Tibial nerve (tissue), 4 donors: ENCODE measurements around the gene GRK1.

Experiments
- EP300 ChIP-seq, 2 donors: sonication (generic); formaldehyde crosslinking; IDR thresholded peaks; one replicate each; pipeline ENCODE4 v1.6.1; 2017; ENCODE audit warnings: antibody characterized with exemption in 2 of 2, mild to moderate bottlenecking in 1 of 2
- POLR2A ChIP-seq, 2 donors: fragments of 450-650 bp; IDR thresholded peaks; one replicate each; pipeline ENCODE4 v1.6.1; 2017; ENCODE audit warnings: antibody characterized with exemption in 2 of 2, mild to moderate bottlenecking in 2 of 2, moderate library complexity in 2 of 2
- TF ChIP-seq, protein P1 (sequence below), 5 experiments: fragments of 200-600 bp in 3 of 5; fragments of 450-650 bp in 2 of 5; sonication (generic) in 3 of 5; IDR thresholded peaks; one replicate each; pipeline ENCODE4 v1.5.1; 2016 to 2019; ENCODE audit warnings: antibody characterized with exemption in 5 of 5, mild to moderate bottlenecking in 3 of 5, moderate library complexity in 2 of 5

DNA sequence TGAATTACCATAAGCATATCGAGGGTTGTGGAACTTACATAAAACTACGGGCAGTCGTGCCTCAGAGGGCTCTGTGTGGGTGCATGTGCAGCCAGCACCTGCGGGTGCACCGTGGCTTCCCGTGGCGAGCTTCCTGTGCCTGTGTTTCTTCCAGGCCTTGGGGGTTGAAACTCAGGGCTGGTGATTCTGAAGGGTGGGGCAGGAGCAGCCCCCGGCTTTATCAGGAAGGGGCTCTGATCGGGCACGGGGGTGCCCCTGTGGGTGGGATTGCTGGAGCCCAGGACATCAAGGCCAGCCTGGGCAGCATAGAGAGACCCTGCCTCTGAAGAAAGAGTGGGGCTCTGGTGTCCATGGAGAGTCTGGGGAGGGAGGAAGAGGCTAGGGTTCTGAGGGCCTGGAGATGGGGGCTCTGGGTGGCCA, 20.1 kb upstream of the GRK1 start:
- TF ChIP-seq, protein P1, sequence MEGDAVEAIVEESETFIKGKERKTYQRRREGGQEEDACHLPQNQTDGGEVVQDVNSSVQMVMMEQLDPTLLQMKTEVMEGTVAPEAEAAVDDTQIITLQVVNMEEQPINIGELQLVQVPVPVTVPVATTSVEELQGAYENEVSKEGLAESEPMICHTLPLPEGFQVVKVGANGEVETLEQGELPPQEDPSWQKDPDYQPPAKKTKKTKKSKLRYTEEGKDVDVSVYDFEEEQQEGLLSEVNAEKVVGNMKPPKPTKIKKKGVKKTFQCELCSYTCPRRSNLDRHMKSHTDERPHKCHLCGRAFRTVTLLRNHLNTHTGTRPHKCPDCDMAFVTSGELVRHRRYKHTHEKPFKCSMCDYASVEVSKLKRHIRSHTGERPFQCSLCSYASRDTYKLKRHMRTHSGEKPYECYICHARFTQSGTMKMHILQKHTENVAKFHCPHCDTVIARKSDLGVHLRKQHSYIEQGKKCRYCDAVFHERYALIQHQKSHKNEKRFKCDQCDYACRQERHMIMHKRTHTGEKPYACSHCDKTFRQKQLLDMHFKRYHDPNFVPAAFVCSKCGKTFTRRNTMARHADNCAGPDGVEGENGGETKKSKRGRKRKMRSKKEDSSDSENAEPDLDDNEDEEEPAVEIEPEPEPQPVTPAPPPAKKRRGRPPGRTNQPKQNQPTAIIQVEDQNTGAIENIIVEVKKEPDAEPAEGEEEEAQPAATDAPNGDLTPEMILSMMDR (IDR thresholded peaks at IDR 0.05) = no peak
- no peak for TF ChIP-seq EP300 (IDR thresholded peaks at IDR 0.05)
- TF ChIP-seq POLR2A (IDR thresholded peaks at IDR 0.05) = no peak
